Ascending aorta (tissue), 2 donors: ENCODE results near the gene PFDN6. TPM values are rescaled to one million over a fixed set of nuclear protein-coding genes. Genes with fewer than 3 reads are reported as not detected.

Experiments used
- DNase-seq, 2 donors: peaks; one replicate each; pipeline ENCODE4 v3.0.0-alpha.2; 2019; ENCODE audit warnings: low spot score in 2 of 2
- H3K27ac ChIP-seq, 2 donors: fragments of 200-600 bp; sonication (generic); one replicate each; pipeline ENCODE4 v1.5.1; 2016 to 2017; ENCODE audit warnings: mild to moderate bottlenecking in 1 of 2
- H3K27me3 ChIP-seq: fragments of 200-600 bp; sonication (generic); one replicate; pipeline ENCODE4 v1.5.1; 2017
- H3K36me3 ChIP-seq, 2 donors: fragments of 200-600 bp; sonication (generic); one replicate each; pipeline ENCODE4 v1.5.1; 2016
- H3K4me1 ChIP-seq, 2 donors: fragments of 200-600 bp; sonication (generic); one replicate each; pipeline ENCODE4 v1.5.1; 2016 to 2017; ENCODE audit warnings: mild to moderate bottlenecking in 1 of 2
- H3K4me3 ChIP-seq, 2 donors: fragments of 200-600 bp; sonication (generic); one replicate each; pipeline ENCODE4 v1.5.1; 2016 to 2017; ENCODE audit warnings: mild to moderate bottlenecking in 1 of 2
- H3K9me3 ChIP-seq, 2 donors: fragments of 200-600 bp; sonication (generic); one replicate each; pipeline ENCODE4 v1.5.1; 2016
- intact Hi-C: fragments of 100-400 bp; cut with DNase I; formaldehyde crosslinking; loops from one replicate; pipeline ENCODE4 v1.15.1; 2023
- total RNA-seq: library from RNA; depleted of rRNA; stranded (reverse); fragments of >200 nt; gene quantifications from one replicate; pipeline ENCODE4 v1.1.0, GENCODE V29; 2016
- TF ChIP-seq, protein P1 (sequence below), 3 experiments: fragments of 200-600 bp in 2 of 3; fragments of 450-650 bp in 1 of 3; sonication (generic) in 2 of 3; IDR thresholded peaks; one replicate each; pipeline ENCODE4 v1.5.1; 2016 to 2019; ENCODE audit warnings: antibody characterized with exemption in 3 of 3, mild to moderate bottlenecking in 1 of 3, moderate library complexity in 1 of 3

Gene PFDN6
- total RNA-seq, 1 donor from 2014 or later, result 11.3 TPM

DNA sequence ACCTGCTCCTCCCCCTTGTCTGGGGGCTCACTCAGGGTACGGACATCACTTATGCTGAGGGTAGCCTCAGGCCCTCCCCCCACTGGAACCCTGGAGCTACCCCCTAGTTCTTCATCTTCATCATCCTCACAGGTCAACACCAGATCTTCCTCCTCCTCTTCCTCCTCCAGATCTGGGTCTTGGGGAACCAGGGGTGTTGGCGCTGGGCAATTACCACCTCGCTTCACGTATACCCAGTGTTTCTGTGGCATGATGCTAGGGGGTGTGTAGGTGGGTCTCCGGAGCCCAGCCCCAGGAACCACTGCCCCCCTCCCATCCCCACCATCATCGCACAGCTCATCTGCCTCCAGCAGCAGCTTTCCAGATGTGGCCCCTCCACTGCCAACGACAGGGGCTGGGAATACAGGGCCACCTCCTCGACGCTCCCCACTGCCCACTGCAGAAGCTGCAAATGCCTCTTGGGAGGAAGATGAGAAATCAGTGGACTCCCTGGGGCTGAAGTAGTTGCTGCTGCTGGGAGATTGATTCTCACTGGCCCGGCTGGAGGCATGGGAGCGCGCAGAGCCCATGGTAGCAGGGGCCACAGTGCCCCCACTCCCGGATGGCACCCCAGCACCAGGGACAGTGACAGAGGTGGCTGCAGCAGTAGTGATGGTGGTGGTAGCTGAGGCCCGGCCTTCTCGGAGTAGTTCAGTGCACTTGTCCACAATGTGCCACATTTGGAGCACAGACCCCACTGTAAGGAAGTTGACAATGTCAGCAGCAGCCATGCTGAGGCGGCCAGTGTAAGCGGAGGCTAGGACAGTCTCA is 26.6 kb downstream of the PFDN6 start:
- Histone ChIP-seq H3K27me3 (no peaks in the 10 kb centered on the region), H3K4me3 (no peak overlapping the region), H3K36me3 (peaks cover 16 to 25% of the 10 kb centered on the region in 2 donors), H3K27ac (peak overlapping the region; percentile 87 to 97), H3K4me1 (peaks cover 7 to 48% of the 10 kb centered on the region in 2 donors), H3K9me3 (no peaks in the 10 kb centered on the region)
- intact Hi-C loops, result loop anchor here (5.0 to 10.0 kb wide), 2 partner anchors 114 to 1651 kb away; partner anchors contain the start of genes C6orf47, CSNK2B, GPANK1 and HSD17B8
- TF ChIP-seq, protein P1, sequence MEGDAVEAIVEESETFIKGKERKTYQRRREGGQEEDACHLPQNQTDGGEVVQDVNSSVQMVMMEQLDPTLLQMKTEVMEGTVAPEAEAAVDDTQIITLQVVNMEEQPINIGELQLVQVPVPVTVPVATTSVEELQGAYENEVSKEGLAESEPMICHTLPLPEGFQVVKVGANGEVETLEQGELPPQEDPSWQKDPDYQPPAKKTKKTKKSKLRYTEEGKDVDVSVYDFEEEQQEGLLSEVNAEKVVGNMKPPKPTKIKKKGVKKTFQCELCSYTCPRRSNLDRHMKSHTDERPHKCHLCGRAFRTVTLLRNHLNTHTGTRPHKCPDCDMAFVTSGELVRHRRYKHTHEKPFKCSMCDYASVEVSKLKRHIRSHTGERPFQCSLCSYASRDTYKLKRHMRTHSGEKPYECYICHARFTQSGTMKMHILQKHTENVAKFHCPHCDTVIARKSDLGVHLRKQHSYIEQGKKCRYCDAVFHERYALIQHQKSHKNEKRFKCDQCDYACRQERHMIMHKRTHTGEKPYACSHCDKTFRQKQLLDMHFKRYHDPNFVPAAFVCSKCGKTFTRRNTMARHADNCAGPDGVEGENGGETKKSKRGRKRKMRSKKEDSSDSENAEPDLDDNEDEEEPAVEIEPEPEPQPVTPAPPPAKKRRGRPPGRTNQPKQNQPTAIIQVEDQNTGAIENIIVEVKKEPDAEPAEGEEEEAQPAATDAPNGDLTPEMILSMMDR (IDR thresholded peaks at IDR 0.05), result no peak
- DNase-seq, result no peak

DNA sequence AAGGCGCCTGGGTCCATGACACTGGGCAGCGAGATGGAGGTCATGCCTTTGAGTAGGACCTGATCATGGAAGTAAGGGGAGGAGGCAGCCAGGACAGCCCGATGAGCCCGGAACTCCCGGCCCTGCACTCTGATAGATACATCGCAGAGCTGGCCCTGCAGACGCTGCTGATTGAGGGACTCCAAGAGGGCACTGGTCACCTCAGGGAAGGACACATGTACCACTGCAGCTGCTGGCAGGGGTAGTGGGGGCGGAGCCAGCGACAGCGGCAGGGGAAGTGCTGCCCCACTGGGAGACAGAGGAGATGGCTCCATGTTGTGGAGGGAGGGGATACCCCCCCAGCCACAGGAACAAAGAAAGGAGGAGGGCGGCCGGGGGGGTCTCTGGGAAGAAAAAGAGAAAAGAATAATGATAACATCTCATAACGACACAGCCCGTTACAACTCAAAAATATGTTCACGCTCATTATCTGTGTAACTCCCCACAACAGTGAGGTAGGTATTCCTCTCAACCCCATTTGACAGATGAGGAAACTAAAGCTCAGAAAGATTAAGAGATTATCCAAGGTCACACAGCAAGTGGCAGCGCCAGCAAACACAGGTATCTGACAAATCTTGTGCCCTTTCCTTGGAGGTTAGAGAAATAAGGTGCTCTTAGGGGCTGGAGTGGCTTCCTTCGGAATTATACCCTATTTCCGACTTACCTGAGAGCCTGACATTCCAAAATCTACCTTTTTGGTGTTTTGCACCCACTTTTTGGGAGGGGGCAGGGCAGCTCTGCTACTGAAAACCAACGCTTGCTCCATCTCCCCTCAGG is 27.4 kb downstream of the PFDN6 start:
- TF ChIP-seq, protein P1 (IDR thresholded peaks at IDR 0.05), result no peak
- Histone ChIP-seq H3K4me1 (peaks cover 15 to 53% of the 10 kb centered on the region in 2 donors), H3K4me3 (peak overlapping the region; percentile 59 to 64), H3K27me3 (no peaks in the 10 kb centered on the region), H3K27ac (peak overlapping the region; percentile 75 to 93), H3K36me3 (peaks cover 17 to 28% of the 10 kb centered on the region in 2 donors), H3K9me3 (no peaks in the 10 kb centered on the region)
- no peak for DNase-seq
- intact Hi-C loops, result loop anchor here (1.0 to 10.0 kb wide), 3 partner anchors 18 to 1652 kb away; partner anchors contain the start of genes C6orf47, CSNK2B, GPANK1 and HSD17B8

DNA sequence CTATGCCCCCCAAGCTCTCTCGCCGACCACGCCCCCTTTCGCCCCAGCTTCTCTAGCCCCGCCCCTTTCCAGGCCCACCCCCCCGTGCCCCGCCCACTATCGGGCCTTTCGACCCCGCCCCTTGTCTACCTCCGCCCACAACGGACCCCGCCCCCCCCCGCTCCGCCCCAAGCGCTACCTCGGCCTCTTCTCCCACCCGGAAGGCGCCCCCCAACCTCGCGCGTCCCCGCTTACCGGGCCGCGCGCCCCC is 27.9 kb downstream of the PFDN6 start:
- Histone ChIP-seq H3K4me1 (peaks cover 20 to 52% of the 10 kb centered on the region in 2 donors), H3K9me3 (no peaks in the 10 kb centered on the region), H3K27me3 (no peaks in the 10 kb centered on the region), H3K27ac (peak overlapping the region; percentile 75 to 93), H3K36me3 (peaks cover 17 to 28% of the 10 kb centered on the region in 2 donors), H3K4me3 (peak overlapping the region; percentile 59 to 64)
- intact Hi-C loops, result loop anchor here (1.0 to 10.0 kb wide), 3 partner anchors 18 to 1653 kb away; partner anchors contain the start of genes C6orf47, CSNK2B, GPANK1 and HSD17B8
- TF ChIP-seq, protein P1 (IDR thresholded peaks at IDR 0.05), result no peak
- no peak for DNase-seq

DNA sequence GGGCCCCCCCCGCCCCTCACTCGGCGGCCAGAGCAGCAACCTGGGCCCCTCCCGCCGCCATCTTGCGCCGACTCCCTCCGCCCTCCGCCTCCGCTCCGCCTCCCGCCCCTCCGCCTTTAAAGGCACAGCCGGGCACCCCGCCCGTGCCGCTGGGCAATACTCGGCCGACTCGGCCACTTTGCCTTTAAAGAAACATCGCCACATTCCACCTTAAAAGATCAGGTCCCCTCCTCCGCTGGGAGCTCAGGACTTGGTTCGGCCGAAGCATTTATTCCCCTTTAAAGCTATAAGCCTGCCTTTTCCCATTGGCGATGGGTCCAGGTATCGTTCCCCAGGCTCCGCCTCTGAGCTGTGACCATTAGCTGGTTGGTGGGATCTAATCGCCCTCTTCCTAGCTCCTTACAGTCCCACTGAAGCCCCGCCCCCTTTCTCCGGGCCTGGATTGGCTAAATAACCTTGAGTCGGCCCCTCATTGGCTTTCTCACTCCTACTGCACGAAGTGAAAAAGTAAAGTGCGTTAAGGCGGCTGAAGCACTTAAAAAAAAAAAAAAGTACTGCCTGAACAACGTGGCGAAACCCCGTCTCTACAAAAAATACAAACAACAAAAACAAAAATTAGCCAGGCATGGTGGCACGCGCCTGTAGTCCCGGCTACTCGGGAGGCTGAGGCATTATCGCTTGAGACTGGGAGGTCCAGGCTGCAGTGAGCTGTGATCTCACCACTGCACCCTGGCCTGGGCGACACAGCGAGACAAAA is 28.4 kb downstream of the PFDN6 start, which contains the start of gene ZBTB22:
TSS of gene ZBTB22 (minus strand) at position 76 of the 757 bp plus-strand sequence. CDS start 828 bp downstream, outside the sequence.
- intact Hi-C loops, result loop anchor here (1.0 to 10.0 kb wide), 3 partner anchors 19 to 1653 kb away; partner anchors contain the start of genes C6orf47, CSNK2B, GPANK1 and HSD17B8
- Histone ChIP-seq H3K4me3 (peak within 1 kb of the TSS; percentile 59 to 64), H3K4me1 (peaks cover 20 to 49% of the 10 kb centered on the region in 2 donors), H3K9me3 (no peaks in the 10 kb centered on the region), H3K27ac (peak within 1 kb of the TSS; percentile 75 to 93), H3K27me3 (no peaks in the 10 kb centered on the region), H3K36me3 (peaks cover 17 to 28% of the 10 kb centered on the region in 2 donors)
- peak; percentile 99 to 100 for DNase-seq
- TF ChIP-seq, protein P1 (IDR thresholded peaks at IDR 0.05), result no peak
